ENCODE data around the gene IQCM.
"Not testable (repeated sequence)": the region's sequence is repeated elsewhere in the genome, so short reads cannot be mapped to it uniquely, and the experiment has no call there.

IQCM gene

DNA sequence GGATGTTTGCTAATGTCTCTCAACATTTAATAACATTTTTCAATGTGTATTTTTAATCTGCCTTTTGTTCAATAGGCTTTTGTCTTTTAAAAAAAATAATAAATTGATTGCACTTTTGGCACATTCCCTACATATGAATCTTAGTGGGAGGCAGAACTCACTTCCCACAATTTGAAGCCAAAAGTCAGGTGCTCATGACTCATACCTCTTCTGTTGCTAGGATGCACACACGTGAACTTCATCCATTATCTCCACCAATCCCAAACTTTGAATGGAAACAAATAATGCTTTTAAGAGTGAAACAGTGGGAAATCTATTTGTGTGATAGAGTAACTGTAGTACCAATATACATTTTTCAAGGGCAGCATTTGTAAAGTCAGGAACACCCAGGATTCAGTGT lies 260.5 kb downstream of the IQCM start:
- no peak for DNase-seq

DNA sequence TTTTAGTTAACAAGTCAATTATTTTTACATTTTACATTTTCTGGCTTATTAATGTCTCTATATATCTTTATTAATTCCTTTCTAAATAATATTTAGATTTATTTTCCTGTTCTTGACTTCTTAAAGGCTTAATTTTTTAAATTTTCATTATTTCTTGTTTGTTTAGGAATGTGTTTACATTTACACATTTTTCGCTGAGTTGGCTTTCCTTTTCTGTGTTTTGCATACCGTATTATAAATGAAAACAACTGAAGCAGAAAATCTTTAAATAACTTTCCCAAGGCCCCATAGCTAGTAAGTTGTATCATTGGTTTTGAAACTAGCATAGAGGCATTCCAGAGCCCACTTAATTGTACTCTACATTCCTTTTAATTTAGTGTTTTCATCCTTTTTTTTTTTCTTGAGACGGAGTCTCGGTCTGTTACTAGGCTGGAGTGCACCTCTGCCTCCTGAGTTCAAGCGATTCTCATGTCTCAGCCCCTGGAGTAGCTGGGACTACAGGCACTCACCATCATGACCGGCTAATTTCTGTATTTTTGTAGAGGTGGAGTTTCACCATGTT lies 261.6 kb downstream of the IQCM start:
- DNase-seq = no peak

DNA sequence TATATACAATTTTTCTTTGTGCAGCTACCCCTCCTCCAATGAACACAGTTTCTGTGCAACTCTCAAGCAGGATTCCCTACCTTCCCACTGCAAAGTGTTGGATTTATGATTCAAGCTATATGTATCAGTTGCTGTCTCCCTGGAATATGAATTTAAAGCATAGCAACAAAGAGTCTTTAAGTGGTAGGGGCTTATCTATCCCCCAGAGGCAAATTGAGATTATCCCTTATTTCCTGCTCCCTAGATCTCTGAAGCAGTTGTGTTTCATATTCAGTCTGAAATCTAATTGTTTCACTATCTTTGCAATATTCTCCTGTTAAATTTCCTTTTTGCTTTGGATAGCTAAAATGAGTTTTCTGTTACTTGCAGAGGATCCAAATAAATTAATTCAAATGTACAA lies 263.0 kb downstream of the IQCM start:
- DNase-seq = no peak

- no peak for DNase-seq
These were observed 265.7 kb downstream of the IQCM start for GRCh38 chr4:149549911-149550310.

- DNase-seq = no peak
These were observed 280.9 kb downstream of the IQCM start for GRCh38 chr4:149534779-149535178.

GRCh38 chr4:149531861-149532260 lies 283.8 kb downstream of the IQCM start:
- DNase-seq = no peak

DNA sequence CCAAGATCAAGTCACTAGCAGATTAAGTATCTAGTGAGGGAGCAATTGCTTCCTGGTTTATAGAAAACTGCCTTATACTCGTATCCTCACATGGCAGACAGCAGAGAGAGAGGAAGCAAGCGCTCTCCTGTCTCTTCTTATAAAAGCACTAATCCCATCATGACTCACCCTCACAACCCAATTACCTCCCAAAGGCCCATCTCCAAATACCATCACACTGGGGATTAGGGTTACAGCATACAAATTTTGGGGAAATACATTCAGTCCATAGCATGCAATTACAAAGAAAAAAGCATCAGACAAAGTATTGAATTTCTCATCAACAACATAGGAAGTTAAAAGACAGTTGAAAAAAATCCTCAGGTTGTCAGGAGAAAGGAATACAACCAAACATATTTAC lies 292.6 kb downstream of the IQCM start:
- DNase-seq = no peak

DNA sequence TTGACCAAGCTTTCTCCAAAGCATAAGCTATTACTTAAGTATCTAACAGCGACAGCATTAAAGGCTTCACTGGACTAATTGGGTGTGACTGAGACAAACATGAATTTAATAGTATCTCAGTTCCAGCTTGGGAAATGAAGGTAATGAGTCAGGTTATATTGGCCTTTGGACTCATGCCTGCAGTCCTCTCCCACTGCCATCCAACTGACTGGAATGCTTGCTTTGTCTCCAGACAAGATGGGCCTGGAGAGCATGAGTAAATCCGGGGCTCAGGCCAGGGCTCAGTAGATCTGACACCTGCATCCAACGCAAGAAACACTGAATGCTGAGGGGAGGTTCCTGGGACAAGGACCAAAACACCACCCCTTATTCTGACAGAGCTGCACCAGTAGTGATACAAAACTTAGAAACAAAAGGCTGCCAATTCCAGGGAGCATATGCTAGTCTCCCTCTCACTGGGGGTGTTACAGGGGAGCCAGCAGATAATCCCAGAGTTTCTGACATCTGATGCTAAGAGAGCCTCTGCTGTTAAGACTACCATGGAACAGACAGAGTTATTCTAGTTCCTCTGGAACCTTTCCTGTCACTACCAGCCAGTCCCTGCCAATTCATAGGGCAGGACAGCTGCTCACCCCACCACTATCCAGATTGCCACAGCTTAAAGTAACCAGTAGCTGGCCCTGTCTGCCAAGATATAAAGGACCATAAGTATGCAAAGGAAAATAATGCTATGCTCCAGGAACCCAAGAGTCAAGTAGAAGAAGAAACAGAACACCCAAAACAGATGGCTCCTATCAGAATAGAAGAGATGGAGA lies 293.8 kb downstream of the IQCM start:
- no peak for DNase-seq

- no peak for DNase-seq
These were observed 297.2 kb downstream of the IQCM start for GRCh38 chr4:149518471-149518870.

DNA sequence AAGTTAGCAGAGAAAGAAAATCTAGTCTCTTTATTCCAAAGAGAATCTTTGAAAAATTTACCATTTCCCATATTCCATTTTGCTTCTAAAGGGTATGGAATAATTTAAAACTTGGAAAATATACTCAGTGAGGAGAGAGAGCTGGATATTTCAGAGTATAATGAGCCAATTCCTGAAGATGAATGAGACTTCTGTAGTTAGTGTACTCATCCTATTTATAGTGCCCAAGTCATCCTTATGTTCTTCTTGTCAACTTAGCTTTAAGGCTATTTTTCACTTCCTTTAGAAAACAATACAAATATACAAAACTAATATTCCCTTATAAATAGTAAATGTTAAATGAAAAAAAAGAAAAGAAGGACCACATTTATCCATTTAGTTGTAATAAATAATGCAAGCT lies 302.6 kb downstream of the IQCM start:
- DNase-seq = no peak

GRCh38 chr4:149512501-149512900 lies 303.1 kb downstream of the IQCM start:
- no peak for DNase-seq

DNA sequence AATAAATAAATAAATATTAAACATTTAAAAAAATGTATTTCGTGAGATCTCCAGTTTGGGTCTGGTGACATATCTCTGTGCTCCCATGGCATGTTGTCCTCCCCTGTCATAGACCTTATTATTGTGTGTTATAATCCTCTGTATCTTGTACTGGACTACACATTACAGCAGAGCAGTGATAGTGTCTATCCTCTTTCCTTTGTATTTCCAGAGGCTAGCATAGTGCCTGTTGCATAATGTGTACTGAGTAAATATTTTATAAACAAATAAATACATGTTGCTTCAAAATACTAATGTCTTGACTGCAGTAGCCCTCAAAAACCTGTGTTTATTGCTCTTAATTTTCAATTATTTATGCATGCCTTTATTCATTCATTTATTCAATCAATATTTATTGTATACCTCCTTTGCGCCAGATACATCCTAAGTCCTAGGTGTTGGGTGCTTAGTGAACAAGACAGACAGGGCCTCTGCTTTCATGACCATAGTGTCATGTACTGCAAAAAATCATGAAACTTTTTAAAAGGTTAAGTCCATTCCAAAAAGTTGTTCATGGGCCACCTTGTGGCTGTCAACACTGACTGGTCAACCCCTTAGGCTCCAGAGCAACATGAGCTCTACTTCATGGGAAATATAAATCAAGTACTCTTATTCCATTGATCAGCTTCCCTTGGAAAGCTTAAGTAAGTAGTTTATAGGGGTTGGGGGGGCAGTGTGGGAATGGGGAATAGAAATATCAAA lies 303.9 kb downstream of the IQCM start:
- no peak for DNase-seq

GRCh38 chr4:149507309-149507708 lies 308.3 kb downstream of the IQCM start:
- not testable (repeated sequence) for DNase-seq

DNA sequence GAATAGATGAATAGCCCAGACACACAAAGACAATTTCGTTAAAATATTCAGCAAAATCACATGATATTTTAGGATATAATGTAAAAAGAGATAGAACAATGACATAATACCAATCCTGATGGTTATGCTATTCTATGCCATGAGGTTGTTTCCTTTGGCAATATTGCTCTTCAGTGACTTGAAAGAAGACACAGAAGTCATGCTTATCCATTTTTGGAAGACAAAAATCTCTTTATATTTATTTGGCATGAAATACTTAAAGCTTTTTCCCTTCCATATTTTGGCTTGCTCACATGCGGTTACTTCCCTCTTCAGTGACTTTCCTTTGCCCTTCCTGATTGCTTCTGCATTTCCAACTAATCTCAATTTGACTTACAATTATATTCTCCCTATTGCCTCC lies 314.8 kb downstream of the IQCM start:
- no peak for DNase-seq

DNA sequence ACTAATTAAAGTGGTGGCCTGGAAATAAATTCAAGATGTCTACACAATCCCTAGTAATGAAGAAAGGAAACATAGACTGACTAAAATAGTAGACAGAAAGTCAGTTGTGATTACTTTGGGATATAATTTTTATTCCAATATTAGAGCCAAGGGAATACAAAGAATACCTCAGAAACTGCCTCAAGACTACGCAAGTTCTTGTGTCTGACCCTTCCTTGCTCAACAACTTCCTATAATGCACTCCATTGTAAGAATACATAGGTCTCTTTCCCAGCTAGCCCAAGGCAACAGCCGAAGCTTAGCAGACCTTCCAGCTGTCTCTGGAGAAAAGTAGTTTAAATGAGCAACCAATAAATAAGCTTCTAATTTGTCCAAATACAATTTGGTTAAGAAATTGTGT lies 315.9 kb downstream of the IQCM start:
- DNase-seq = no peak

GRCh38 chr4:149498246-149498645 lies 317.4 kb downstream of the IQCM start:
- DNase-seq = no peak

- no peak for DNase-seq
These were observed 322.2 kb downstream of the IQCM start for GRCh38 chr4:149493492-149493891.

DNA sequence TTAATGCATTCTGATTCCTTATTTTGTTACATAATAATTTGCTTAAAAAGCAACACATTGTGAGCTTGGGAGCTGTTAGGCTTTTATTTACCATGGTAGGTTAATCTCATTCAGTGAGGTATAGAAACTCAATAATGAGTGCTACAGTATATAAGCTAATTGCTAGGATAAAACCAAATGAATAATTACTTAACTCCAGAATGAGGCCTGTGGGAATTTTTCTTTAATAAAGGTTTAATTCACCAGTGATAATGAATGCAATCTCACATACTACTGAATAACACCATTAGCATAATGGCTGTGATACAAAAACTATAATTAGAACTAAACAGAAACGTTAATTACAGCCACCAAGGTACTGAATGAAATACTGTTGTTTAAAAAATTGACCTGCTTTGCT lies 326.3 kb downstream of the IQCM start:
- no peak for DNase-seq

- no peak for DNase-seq
These were observed 328.8 kb downstream of the IQCM start for GRCh38 chr4:149486861-149487260.

DNA sequence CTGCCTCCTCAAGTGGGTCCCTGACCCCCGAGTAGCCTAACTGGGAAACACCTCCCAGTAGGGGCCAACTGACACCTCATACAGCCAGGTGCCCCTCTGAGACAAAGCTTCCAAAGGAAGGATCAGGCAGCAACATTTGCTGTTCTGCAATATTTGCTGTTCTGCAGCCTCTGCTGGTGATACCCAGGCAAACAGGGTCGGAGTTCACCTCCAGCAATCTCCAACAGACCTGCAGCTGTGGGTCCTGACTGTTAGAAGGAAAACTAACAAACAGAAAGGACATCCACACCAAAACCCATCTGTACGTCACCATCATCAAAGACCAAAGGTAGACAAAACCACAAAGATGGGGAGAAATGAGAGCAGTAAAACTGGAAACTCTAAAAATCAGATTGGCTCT lies 347.0 kb downstream of the IQCM start:
- DNase-seq = not testable (repeated sequence)

DNA sequence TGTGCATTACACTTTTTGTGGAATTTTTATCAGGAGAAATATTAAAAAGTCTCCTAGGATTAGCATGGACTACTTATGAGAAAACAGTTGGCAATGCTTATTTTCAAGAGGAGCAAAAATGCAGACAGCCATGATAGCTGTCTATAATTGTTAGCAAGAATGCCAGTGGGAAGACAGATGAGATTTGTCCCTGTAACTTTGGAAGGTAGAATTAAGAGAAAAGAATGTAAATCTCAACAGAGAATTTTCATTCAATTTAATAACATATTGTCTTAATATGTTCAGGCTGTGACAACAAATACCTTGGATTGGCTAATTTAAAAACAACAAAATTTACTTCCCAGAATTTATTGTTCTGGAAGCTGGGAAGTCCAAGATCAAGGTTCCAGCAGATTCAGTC lies 349.2 kb downstream of the IQCM start:
- DNase-seq = no peak

DNA sequence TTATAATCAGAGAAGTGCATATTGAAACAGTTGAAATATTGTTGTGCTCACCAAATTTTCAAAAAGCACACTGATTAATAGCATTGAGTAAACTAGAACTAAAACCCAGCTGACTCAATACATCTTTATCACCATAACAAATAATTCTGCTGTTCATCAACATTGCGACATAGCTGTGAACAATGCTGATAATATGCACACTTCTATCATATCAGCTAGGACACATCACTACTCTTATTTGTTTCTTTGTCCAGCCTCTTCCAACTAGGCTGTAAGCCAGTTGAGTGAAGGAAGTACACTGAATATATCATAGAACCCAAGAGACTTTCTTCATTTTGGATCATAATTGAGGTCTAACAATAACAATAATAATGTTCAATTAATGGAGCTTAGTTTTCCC lies 349.7 kb downstream of the IQCM start:
- DNase-seq = no peak

DNA sequence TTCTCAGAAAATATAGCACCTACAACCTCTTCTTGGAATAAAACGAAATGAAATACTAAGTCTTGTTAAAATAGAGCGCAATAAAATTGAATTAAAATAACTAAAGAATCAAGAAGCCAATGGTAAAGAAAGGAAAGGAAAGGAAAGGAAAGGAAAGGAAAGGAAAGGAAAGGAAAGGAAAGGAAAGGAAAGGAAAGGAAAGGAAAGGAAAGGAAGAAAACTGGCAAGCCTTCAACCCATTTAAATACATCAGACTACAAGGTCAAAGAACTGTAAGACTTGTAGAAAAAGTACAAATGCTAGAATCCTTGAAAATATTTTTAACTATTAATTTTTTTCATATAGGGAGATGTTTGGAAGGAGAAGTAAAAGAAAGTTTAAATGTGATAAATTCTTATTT lies 372.1 kb downstream of the IQCM start:
- no peak for DNase-seq

DNA sequence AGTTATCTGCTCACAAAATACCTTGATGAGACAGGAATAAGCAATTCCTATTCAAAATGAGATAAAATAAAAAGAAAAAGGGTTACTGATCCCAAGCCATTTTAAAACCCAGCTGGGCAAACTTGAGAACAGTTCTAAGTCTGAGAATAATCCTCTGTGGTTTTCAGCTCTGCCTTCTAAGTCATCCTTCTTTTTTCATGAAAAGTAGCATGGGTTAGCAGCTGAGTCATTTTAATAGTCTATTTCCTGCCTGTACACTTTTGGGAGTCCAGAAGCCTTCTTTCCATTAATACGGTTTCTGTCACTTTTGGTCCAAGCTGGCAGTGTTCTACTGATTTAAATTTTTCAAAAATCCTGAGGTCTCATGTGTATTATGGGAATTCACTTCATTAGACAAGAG lies 374.3 kb downstream of the IQCM start:
- no peak for DNase-seq
